ENCODE results near the gene LIMS2.

GRCh38 chr2:127707890-127708648, 32.7 kb upstream of the LIMS2 start:
- TF ChIP-seq CTCF (IDR thresholded peaks at IDR 0.05 in 8 of 11, conservative IDR thresholded peaks at IDR 0.05 in 3 of 11) (no peak), POLR2A (IDR thresholded peaks at IDR 0.05) (no peak)

Measured in spleen (tissue), 7 donors.